ENCODE data around the gene TSPAN4. TPM values are rescaled to one million over a fixed set of nuclear protein-coding genes. Genes with fewer than 3 reads are reported as not detected.

Gene TSPAN4
- total and polyA plus RNA-seq, 9 of the 15 experiments (the other 6 are each of a cell fraction or from before 2014, with no cell fraction given), result 0.07 to 31.0 (median 15.7) TPM

GRCh38 chr11:843086-843734 lies 558 bp downstream of the TSPAN4 start:
- no peak for FAIRE-seq
- Histone ChIP-seq H3K4me3 (peak overlapping the region; percentile 98), H4K20me1 (replicated peaks; ENCODE audit: control insufficient read depth, insufficient read depth, low read length) (no peaks in the 10 kb centered on the region; the same call in 1 of the 2 replicates), H3K9ac (ENCODE audit: insufficient read depth in 1 of 2, low read depth in 2 of 2, low read length in 2 of 2) (peak overlapping the region; percentile 91 to 93), H3K9me1 (ENCODE audit: control insufficient read depth, insufficient read depth, low read length) (peaks cover 4% of the 10 kb centered on the region), H3K27me3 (ENCODE audit: control insufficient read depth in 2 of 2, insufficient read depth in 2 of 2, low read length in 2 of 2) (no peaks in the 10 kb centered on the region), H3K4me1 (replicated peaks in 1 of 2; ENCODE audit: control insufficient read depth in 2 of 2, insufficient read depth in 2 of 2, low read length in 2 of 2) (peaks cover 31 to 83% of the 10 kb centered on the region in 2 experiments), H3K4me2 (ENCODE audit: insufficient read depth, low read length) (peak overlapping the region; percentile 80), H3K79me2 (ENCODE audit: control insufficient read depth, insufficient read depth, low read length) (peaks cover 53% of the 10 kb centered on the region), H3K36me3 (ENCODE audit: control insufficient read depth, insufficient read depth, low read length) (peaks cover 32% of the 10 kb centered on the region; the same call in 2 of the 3 replicates), H3K27ac (ENCODE audit: extremely low read depth, low read depth, low read length) (peak overlapping the region; percentile 98), H3K9me3 (replicated peaks; ENCODE audit: control insufficient read depth, insufficient read depth, low read depth, low read length) (no peaks in the 10 kb centered on the region), H2AFZ (ENCODE audit: low read depth, low read length) (peak overlapping the region; percentile 97)
- peak; percentile 2 for ATAC-seq
- under 1% methylated on average over 36 of the region's 53 CpGs for WGBS (ENCODE audit: insufficient coverage, low coverage, missing lambda C conversion rate)
- in situ Hi-C loops (cut with MboI) (no loop called here), intact Hi-C loops (cut with micrococcal nuclease) (loop anchor here (2.0 to 10.0 kb wide), 2 partner anchors 34 to 72 kb away; partner anchors contain the start of genes CHID1 and RPLP2)
- POLR2A ChIA-PET, result interaction anchor here (0.7 to 5.2 kb wide), 12 partner anchors 8 to 167 kb away, joined by 3 to 36 read pairs (median 4); partner anchors contain the start of gene PNPLA2
- no TSS peak for BruUV-seq (replicated peaks)
- peak in 2 of 4 experiments; percentile 57 to 59 for DNase-seq (ENCODE audit: extremely low read depth in 1 of 4, low spot score in 3 of 4)
- CTCF ChIA-PET (ENCODE audit: low intra/inter-chr PET ratio), result no interaction called here
- TF ChIP-seq GTF2F1 (IDR thresholded peaks at IDR 0.05; ENCODE audit: low read depth, low read length) (0 out of 2 replicates have a peak, but pooled peaks have one; percentile 10), CTCF (IDR thresholded peaks at IDR 0.05 in 2 of 3, conservative IDR thresholded peaks at IDR 0.05 in 1 of 3; ENCODE audit: insufficient read depth in 2 of 3, low read depth in 1 of 3, low read length in 3 of 3) (peak in 2 of 3 experiments; percentile 12 to 14; a peak in 2 of 6 replicates), ZBTB11 (CRISPR knock-in tag; IDR thresholded peaks at IDR 0.05) (0 out of 6 replicates have a peak, but pooled peaks of 1 of the 3 experiments have one; percentile 25), SAP30 (IDR thresholded peaks at IDR 0.05; ENCODE audit: borderline replicate concordance, insufficient read depth, low read depth, low read length, poor library complexity, severe bottlenecking) (peak; percentile 85), PCBP2 (IDR thresholded peaks at IDR 0.05; ENCODE audit: low read depth, low read length, poor library complexity, severe bottlenecking) (no peak)
- TF ChIP-seq, protein P1, sequence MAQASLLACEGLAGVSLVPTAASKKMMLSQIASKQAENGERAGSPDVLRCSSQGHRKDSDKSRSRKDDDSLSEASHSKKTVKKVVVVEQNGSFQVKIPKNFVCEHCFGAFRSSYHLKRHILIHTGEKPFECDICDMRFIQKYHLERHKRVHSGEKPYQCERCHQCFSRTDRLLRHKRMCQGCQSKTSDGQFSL (CRISPR knock-in tag; IDR thresholded peaks at IDR 0.05), result 0 out of 2 replicates have a peak, but pooled peaks have one; percentile 4
- TF ChIP-seq, protein P1 (tag; IDR thresholded peaks at IDR 0.05), result no peak
- TF ChIP-seq, protein P2, sequence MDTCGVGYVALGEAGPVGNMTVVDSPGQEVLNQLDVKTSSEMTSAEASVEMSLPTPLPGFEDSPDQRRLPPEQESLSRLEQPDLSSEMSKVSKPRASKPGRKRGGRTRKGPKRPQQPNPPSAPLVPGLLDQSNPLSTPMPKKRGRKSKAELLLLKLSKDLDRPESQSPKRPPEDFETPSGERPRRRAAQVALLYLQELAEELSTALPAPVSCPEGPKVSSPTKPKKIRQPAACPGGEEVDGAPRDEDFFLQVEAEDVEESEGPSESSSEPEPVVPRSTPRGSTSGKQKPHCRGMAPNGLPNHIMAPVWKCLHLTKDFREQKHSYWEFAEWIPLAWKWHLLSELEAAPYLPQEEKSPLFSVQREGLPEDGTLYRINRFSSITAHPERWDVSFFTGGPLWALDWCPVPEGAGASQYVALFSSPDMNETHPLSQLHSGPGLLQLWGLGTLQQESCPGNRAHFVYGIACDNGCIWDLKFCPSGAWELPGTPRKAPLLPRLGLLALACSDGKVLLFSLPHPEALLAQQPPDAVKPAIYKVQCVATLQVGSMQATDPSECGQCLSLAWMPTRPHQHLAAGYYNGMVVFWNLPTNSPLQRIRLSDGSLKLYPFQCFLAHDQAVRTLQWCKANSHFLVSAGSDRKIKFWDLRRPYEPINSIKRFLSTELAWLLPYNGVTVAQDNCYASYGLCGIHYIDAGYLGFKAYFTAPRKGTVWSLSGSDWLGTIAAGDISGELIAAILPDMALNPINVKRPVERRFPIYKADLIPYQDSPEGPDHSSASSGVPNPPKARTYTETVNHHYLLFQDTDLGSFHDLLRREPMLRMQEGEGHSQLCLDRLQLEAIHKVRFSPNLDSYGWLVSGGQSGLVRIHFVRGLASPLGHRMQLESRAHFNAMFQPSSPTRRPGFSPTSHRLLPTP (IDR thresholded peaks at IDR 0.05; ENCODE audit: borderline replicate concordance, extremely low read depth, insufficient read length), result no peak

All from K562 (cell line).